Stimulated activated naive CD4-positive, alpha-beta T cell (primary cell): ENCODE measurements around the gene FAM163B.

Experiments
- DNase-seq, 6 experiments: peaks; one replicate each; lab custom pipeline; 2025; lab: John Stamatoyannopoulos, UW

Gene FAM163B

GRCh38 chr9:133599470-133600173 lies 9.6 kb downstream of the FAM163B start:
- DNase-seq: no peak

GRCh38 chr9:133598978-133599377 lies 10.2 kb downstream of the FAM163B start:
- no peak for DNase-seq

GRCh38 chr9:133597316-133597957 lies 11.8 kb downstream of the FAM163B start:
- no peak for DNase-seq

GRCh38 chr9:133595910-133596309 lies 13.3 kb downstream of the FAM163B start:
- no peak for DNase-seq

GRCh38 chr9:133594310-133594709 lies 14.9 kb downstream of the FAM163B start:
- no peak for DNase-seq

GRCh38 chr9:133593587-133594253 lies 15.5 kb downstream of the FAM163B start:
- no peak for DNase-seq

DNA sequence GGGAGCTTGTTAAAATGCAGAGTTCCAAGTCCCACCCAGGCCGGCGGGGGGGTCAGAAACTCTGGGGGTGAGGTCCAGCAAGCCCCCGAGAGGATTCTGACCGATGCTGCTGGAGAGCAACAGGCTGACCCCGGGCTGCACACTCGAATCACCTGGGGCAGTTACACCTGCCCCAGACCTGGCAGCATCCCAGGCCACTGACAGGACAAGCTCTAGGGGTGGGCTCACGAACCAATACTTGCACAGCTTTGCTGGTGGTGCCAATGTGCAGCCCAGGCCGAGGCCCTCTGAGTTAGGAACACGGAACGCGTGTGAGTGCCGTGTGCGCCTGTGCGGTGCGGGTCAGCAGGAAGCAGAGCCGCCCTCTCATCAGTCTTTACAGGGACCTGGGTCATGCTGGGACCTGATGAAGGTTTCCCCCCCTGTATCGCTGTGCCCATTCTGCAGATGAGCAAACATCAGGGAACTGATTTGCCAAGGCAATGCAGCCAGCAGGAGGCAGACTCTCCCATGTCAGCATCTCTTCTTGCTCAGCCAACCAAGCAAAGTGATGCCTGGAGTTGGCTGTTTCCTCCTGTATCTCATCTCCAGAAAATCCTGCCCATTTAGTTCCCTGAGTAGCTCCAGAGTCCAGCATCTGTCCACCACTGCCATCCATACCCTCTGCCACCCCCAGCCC lies 16.3 kb downstream of the FAM163B start:
- DNase-seq: no peak

GRCh38 chr9:133591985-133592384 lies 17.2 kb downstream of the FAM163B start:
- DNase-seq: no peak

- no peak for DNase-seq
Observed at GRCh38 chr9:133591116-133591910, 17.9 kb downstream of the FAM163B start.

DNA sequence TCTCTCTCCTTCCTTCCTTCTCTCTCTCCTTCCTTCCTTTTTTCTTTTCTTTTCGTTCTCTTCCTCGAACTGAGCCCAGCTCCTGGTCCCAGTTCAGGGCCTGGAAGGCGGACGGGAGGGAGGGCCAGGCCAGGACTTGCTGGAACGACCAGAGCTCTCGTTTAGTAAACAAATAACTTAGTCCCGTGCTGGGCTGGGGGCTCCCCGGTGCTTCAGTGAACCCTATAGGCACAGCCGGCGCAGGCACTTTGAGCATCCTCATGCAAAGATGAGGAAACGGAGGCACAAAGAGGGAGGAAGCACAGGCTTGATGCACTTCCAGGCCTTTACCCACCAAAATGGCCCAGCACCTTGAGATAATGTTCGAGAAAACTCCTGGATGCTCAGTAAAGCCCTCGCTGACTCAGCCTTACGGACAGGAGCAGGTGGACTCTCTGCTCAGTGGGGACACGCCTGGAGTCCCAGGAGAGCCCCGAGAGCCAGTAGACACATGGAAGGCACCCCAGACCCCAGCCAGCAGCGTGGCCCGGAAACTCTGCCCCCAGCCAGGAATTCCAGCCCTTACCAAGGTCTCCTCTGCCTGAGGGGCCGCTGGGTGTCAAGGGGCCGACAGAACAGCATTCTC lies 18.8 kb downstream of the FAM163B start:
- DNase-seq: no peak

- DNase-seq: peak in 5 of 6 experiments; percentile 13 to 39 (median 23)
Observed at GRCh38 chr9:133589454-133590227, 19.5 kb downstream of the FAM163B start.

DNA sequence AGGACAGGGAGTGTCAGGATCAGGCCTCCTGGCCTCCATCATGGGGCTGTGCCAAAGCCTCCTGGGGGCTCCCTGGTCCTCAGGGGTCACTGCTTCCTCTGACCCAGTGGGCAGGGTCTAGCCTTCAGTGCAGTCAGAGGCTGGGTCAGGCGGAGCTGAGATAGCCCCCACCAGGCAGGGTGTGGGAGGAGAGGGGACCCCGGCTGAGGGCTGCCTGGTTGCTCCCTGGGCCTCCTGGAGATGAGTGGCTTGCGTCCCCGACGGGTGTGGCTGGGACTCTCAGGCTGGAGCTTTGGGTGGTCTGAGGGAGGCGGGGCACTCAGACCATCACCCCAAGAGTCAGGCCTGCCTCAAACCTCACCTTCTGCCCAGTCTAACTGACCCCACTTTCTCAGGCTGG lies 21.7 kb downstream of the FAM163B start:
- DNase-seq: no peak

DNA sequence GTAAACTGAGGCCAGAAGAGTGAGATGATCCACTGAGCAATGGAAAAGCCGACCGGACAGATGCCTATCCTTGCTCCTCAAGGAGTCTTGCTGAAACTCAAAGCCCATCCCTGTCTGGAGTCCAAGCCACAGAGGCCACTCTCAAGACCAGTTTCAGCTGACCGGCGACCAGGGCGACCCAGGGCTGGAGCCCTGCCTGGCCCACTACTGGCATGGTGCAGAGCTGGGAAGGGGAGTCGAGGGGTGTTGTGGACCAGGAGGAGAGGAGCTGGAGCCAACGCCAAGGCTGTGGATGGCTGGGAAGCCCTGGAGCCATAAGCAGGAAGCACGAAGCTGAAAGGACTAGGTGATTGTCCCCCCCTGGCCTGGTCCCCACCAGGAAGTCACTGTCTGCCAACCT lies 22.1 kb downstream of the FAM163B start:
- no peak for DNase-seq

- DNase-seq: no peak
Observed at GRCh38 chr9:133585481-133586351, 23.5 kb downstream of the FAM163B start.

DNA sequence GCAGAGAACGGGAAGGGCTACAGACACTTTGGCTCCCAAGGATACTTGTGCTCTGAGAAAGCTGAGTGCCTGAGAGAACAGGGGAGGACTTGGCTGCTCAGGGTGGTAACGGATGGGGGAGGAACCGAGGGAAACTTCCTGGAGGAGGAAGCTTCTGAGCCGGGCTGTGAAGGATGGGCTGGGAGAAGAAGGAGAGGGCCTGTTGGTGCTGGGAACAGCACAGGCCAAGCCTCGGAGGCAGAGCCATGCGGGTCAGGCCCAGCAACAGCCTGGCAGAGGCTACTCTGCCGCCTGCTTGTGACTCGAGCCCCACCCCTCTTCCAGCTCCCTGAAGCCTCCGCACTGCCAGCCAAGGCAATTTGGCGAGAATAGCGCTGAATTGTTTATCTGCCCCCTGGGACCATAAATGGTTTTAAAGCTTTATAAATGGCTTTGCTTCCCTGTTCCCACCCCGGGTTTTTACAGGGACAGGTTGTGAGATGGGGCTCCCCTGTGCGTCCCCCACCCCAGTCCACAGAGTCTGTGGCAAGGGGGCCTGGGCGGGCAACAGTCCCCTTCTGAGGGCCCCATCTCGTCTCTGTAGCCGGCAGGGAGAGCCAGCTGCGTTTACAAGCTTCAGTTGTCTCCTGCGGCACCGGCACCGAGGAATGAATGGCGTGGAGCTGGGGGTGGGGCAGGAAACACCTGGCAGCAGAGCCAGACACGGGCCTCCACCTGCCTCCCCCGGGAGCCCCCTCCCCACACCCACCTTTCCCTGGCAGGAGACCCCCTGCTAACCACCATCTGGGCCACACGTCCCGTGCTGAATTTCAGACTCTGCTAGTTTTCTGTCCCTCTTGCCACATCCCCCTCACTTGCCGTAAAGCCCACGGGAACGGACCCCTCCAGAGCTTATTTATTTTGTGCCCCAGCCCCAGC lies 24.4 kb downstream of the FAM163B start:
- DNase-seq: no peak

GRCh38 chr9:133584167-133584558 lies 25.0 kb downstream of the FAM163B start:
- no peak for DNase-seq

DNA sequence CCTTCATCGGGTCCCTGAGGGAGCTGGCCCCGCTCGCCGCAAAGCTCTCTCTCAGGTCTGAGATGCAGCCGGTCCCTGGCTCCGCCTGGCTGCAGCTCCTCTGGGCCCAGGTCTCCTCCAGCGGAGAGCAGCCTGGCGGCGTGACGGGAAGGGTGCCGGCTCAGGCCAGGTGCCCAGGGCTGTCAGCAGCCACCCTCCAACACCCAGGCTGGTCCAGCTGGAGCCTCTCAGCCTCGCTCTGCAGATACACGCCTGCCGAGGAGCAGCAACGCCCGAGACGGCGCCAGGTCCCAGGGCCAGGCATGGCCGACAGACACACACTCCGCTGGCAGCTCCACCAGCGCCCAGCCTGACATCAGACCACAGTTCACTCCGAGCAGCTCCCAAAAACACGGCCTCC lies 25.6 kb downstream of the FAM163B start:
- DNase-seq: no peak

DNA sequence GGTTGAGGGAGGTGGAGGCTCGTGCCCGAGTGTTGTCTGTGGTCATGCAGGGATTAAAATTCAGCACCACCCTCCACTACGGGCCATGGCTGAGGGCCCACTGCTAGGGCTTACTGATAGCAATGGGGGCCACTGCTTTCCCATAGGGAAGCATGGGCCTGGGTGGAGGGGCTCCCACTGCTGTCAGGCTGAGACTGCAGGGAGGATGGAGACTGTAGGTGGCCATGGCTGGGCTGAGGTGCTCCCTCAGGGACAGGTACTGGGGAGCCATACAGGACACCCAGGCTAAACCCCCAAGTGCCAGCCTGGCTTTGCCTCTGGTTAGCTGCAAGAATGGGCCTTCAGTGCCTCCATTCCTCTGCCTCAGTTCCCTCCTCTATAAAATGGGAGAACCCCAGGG lies 26.1 kb downstream of the FAM163B start:
- DNase-seq: no peak
